Skin epidermis (tissue), 12 donors: Measurements from ENCODE around the gene CBLL2.
"Not testable (repeated sequence)": the region's sequence is repeated elsewhere in the genome, so short reads cannot be mapped to it uniquely, and the experiment has no call there.

Experiments
- H3K27ac ChIP-seq, 21 experiments: fragments of 200-600 bp; sonication (generic) in 11 of 21; one replicate each; pipeline ENCODE4 v1.5.0; 2020; ENCODE audit warnings: mild to moderate bottlenecking in 3 of 21, inconsistent platforms in 2 of 21, moderate library complexity in 2 of 21
- H3K4me3 ChIP-seq, 7 experiments: fragments of 200-600 bp; sonication (generic) in 2 of 7; one replicate each; pipeline ENCODE4 v1.5.0; 2020; ENCODE audit warnings: inconsistent platforms in 2 of 7, mild to moderate bottlenecking in 2 of 7, moderate library complexity in 1 of 7

CBLL2 gene

GRCh38 chrX:22272613-22273012 lies at the start of gene CBLL2:
TSS of gene CBLL2 (plus strand) at chrX:22272913. CDS start at chrX:22272992, 79 bp downstream.
- H3K4me3 ChIP-seq: no peak within 1 kb of the TSS
- no peak within 1 kb of the TSS for H3K27ac ChIP-seq

GRCh38 chrX:22234380-22234779 lies 38.3 kb upstream of the CBLL2 start:
- Histone ChIP-seq H3K4me3 (no peak overlapping the region), H3K27ac (no peak overlapping the region)

GRCh38 chrX:22237479-22237878 lies 35.2 kb upstream of the CBLL2 start:
- Histone ChIP-seq H3K4me3 (no peak overlapping the region), H3K27ac (no peak overlapping the region)

GRCh38 chrX:22246620-22247019 lies 26.1 kb upstream of the CBLL2 start:
- Histone ChIP-seq H3K27ac (no peak overlapping the region), H3K4me3 (no peak overlapping the region)

- no peak overlapping the region for H3K27ac ChIP-seq
- H3K4me3 ChIP-seq: no peak overlapping the region
Observed at GRCh38 chrX:22247169-22247568, 25.5 kb upstream of the CBLL2 start.

- H3K27ac ChIP-seq: no peak overlapping the region
- no peak overlapping the region for H3K4me3 ChIP-seq
Observed at GRCh38 chrX:22248401-22248800, 24.3 kb upstream of the CBLL2 start.

- Histone ChIP-seq H3K4me3 (no peak overlapping the region), H3K27ac (no peak overlapping the region)
Observed at GRCh38 chrX:22249371-22249770, 23.3 kb upstream of the CBLL2 start.

- Histone ChIP-seq H3K27ac (no peak overlapping the region), H3K4me3 (no peak overlapping the region)
Observed at GRCh38 chrX:22268706-22269105, 4.0 kb upstream of the CBLL2 start.

- Histone ChIP-seq H3K27ac (no peak overlapping the region), H3K4me3 (no peak overlapping the region)
Observed at GRCh38 chrX:22273714-22274317, 1.1 kb downstream of the CBLL2 start.

- no peak overlapping the region for H3K4me3 ChIP-seq
- H3K27ac ChIP-seq: no peak overlapping the region
Observed at GRCh38 chrX:22276781-22277180, 4.1 kb downstream of the CBLL2 start.

- no peak overlapping the region for H3K4me3 ChIP-seq
- no peak overlapping the region for H3K27ac ChIP-seq
Observed at GRCh38 chrX:22278375-22278774, 5.7 kb downstream of the CBLL2 start.

GRCh38 chrX:22289209-22289608 lies 16.5 kb downstream of the CBLL2 start:
- H3K4me3 ChIP-seq, H3K27ac ChIP-seq: not testable (repeated sequence)

- no peak overlapping the region for H3K27ac ChIP-seq
- no peak overlapping the region for H3K4me3 ChIP-seq
Observed at GRCh38 chrX:22296871-22297270, 24.2 kb downstream of the CBLL2 start.

GRCh38 chrX:22300130-22300529 lies 27.4 kb downstream of the CBLL2 start:
- Histone ChIP-seq H3K27ac (no peak overlapping the region), H3K4me3 (no peak overlapping the region)

- Histone ChIP-seq H3K27ac (no peak overlapping the region), H3K4me3 (no peak overlapping the region)
Observed at GRCh38 chrX:22310779-22311178, 38.1 kb downstream of the CBLL2 start.

- Histone ChIP-seq H3K27ac (no peak overlapping the region), H3K4me3 (no peak overlapping the region)
Observed at GRCh38 chrX:22313766-22314165, 41.1 kb downstream of the CBLL2 start.

GRCh38 chrX:22314211-22314610 lies 41.5 kb downstream of the CBLL2 start:
- no peak overlapping the region for H3K27ac ChIP-seq
- no peak overlapping the region for H3K4me3 ChIP-seq

- no peak overlapping the region for H3K4me3 ChIP-seq
Observed at GRCh38 chrX:22314692-22315091, 42.0 kb downstream of the CBLL2 start.

GRCh38 chrX:22315151-22315550 lies 42.4 kb downstream of the CBLL2 start:
- Histone ChIP-seq H3K4me3 (no peak overlapping the region), H3K27ac (no peak overlapping the region)

More at GRCh38 chrX:22314692-22315091, 42.0 kb downstream of the CBLL2 start:
- H3K27ac ChIP-seq: no peak overlapping the region

- Histone ChIP-seq H3K27ac (no peak overlapping the region), H3K4me3 (no peak overlapping the region)
Observed at GRCh38 chrX:22320236-22320873, 47.6 kb downstream of the CBLL2 start.

- Histone ChIP-seq H3K4me3 (no peak overlapping the region), H3K27ac (no peak overlapping the region)
Observed at GRCh38 chrX:22323541-22323940, 50.8 kb downstream of the CBLL2 start.
